Measurements from ENCODE around the gene TBC1D26.
"Not testable (repeated sequence)": the region's sequence is repeated elsewhere in the genome, so short reads cannot be mapped to it uniquely, and the experiment has no call there.

TBC1D26 gene

GRCh38 chr17:15744074-15744676, 12.1 kb downstream of the TBC1D26 start:
- DNase-seq, result no peak

DNA sequence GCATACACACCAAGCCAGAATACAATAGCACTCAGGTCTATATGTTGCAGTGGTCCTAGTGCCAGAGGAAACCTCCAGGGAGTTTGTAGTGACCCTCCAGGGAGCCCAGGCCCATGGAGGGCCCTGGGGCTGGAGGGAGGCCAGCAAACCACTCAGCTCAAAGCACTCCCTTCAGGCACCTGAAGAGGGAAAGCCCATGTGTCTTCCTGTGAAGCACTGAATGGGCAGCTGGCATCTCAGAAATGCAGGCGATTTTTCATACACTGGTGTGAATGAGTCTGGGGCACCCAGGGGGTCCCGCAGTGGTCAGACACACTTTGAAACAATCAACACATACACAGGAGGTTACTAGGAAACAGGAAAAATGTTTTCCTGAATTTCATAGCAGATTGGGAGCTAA, 12.8 kb downstream of the TBC1D26 start:
- no peak for DNase-seq

DNA sequence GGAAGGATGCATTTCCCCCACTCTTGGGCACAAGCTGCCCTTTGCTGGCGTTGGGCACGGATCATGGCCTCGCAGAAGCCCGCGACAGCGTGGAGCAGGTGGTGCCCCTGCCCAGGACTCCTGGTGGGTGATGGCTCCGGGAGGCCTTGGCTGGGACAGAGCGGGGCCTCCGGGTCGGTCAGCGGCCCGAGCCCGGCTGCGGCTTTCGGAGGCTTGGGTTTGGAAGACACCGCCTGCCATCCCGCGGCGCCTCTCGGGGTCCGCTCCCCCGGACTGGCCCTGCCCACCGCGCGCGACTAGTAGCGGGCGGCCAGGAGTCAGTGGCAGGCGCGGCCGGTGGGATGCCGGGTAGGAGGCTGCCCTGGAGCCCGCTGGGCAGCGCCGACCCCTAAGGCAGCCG, 17.3 kb downstream of the TBC1D26 start:
- not testable (repeated sequence) for DNase-seq

DNA sequence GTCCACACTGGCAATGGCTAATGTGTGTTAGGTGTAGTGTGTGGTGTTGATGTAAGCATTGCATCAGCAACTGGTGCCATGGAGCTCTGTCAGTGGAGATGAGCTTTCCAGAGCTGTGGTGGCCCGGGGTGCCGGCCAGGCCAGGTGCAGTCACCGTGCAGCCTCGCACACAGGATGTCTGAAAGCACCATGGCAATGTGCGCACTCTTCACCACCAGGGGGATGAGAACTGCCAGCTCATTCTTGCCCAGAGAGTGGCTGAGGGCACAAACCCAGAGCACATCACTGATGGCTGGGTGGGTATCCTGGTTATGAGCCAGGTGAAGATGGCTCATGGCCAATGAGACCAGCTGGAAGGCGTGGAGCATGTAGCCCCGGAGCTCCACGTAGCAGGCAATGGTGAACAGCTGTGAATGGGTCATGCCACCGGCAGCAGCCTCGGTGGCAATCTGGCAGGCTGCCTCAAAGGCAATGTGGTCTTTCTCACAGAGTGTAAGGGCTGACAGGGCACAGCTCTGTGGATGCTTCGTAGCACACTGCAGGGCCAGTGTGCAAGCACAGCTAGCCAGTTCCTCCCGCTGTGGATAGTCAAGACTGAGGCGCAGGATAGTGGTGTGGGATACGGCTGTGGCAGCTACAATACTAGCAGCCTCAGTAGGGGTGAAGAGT, 36.9 kb downstream of the TBC1D26 start:
- DNase-seq, result not testable (repeated sequence)

DNA sequence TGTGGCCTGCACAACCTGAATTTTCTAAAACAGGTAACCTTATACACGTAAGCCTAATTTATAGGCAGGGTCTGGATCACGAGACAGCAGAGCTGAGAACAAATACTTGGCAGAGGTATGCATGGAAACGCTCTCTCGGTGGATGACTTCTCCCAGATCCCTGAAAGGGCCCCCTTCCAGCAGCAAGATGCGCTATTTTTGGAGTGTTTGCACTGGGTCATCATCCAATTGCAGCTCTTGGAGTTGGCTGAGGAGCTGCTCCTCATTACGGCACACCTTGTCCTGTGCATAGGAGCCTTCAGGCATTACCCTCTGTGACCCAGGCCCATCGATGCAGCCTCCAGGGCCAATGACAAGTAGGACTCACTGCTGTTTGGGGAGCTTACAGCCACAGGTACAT, 38.6 kb downstream of the TBC1D26 start:
- DNase-seq, result not testable (repeated sequence)

DNA sequence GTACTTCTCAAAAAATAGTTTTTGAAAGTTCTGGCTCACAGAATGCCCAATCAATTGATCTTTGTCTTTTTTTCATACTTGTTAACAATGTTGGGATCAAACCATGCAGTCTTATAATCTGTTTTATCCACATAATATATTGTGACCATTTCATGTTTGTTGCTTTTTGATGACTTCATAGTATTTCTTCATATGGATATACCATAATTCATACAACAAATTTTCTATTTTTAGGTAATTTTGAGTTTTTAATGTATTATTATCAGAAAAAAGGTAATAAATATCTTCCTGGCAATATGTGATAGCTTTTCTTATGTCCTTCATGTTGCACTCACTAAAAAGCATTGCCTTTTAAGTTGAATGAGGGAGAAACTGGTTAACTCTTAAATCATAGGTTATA, 44.8 kb downstream of the TBC1D26 start:
- DNase-seq, result no peak

- DNase-seq, result no peak
These were observed 45.2 kb downstream of the TBC1D26 start for GRCh38 chr17:15777297-15777696.

DNA sequence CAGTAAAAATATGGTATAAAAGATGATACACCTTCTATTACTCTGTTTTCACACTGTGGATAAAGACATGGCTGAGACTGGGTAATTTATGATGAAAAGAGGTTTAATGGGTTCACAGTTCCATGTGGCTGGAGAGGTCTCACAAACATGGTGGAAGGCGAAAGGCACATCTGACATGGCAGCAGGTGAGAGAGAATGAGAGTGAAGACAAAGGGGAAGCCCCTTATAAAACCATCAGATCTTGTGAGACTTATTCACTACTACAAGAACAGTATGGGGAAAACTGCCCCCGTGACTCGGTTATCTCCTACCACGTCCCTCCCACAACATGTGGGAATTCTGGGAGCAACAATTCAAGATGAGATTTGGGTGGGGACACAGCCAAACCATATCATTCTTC, 45.6 kb downstream of the TBC1D26 start:
- no peak for DNase-seq

GRCh38 chr17:15779119-15779518, 47.0 kb downstream of the TBC1D26 start:
- DNase-seq, result no peak

GRCh38 chr17:15780188-15780587, 48.1 kb downstream of the TBC1D26 start:
- DNase-seq, result no peak

DNA sequence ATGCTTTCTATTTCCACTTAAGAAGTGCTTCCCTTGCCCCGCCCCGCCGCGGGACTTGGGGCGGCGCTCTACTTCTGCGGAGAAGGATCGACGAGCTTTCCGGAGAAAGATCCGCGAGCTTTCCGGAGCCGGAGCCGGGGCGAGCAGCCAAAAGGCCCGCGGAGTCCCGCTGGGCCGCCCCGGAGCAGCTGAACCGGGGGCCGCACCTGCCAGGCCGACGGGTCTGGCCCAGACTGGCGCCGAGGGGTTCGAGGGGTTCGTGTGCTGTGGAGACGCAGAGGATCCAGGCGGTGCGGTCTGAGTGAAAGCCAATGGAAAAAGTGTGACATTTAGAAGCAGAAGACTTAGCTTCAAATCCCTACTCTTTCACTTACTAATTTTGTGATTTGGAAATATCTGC, 50.8 kb downstream of the TBC1D26 start:
- DNase-seq, result peak in 1 of 2 experiments; percentile 9

DNA sequence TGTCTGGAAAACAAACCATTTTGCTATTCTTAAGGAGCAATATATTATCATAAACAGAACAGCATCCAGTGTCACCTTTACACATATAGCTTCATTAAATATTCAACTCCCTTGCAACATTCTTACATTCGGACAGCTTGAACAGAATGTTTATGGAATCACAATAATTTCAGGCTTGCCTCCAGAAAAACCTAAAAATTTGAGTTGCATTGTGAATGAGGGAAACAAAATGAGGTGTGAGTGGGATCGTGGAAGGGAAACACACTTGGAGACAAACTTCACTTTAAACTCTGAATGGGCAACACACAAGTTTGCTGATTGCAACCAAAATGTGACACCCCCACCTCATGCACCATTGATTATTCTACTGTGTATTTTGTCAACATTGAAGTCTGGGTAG, 51.4 kb downstream of the TBC1D26 start:
- no peak for DNase-seq

GRCh38 chr17:15784351-15784750, 52.3 kb downstream of the TBC1D26 start:
- not testable (repeated sequence) for DNase-seq

- DNase-seq, result not testable (repeated sequence)
These were observed 55.4 kb downstream of the TBC1D26 start for GRCh38 chr17:15787363-15788075.

DNA sequence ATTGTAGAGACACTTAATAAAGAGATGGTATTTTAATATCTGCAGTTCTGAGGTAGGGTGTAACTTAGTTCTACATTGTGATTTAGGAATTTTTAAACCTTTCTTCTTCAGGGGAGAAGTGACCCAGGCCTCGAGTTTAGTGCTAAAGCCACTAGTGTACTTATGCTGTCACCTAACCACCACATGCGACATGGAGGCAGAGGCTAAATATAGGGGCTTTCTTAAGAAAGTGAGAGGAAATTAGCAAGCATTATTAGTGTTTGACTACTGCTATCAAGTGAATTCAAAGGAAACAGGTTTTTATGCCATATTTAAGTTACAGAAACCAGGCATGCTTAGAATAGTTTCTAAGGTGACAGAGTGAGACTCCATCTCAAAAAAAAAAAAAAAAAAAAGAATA, 56.3 kb downstream of the TBC1D26 start:
- DNase-seq, result not testable (repeated sequence)

Data from activated CD4-positive, alpha-beta T cell treated with anti-CD3 and anti-CD28 coated beads, Interleukin-2, amount 50 U/mL, for 48 hours (primary cell).